CD4-positive, alpha-beta T cell treated with Interleukin-10 for 1 hour (primary cell): ENCODE measurements around the gene TRAK1.

Experiments used
- DNase-seq: peaks from one replicate; pipeline ENCODE4 v3.0.0-alpha.2; 2020

The TRAK1 gene, protein sequence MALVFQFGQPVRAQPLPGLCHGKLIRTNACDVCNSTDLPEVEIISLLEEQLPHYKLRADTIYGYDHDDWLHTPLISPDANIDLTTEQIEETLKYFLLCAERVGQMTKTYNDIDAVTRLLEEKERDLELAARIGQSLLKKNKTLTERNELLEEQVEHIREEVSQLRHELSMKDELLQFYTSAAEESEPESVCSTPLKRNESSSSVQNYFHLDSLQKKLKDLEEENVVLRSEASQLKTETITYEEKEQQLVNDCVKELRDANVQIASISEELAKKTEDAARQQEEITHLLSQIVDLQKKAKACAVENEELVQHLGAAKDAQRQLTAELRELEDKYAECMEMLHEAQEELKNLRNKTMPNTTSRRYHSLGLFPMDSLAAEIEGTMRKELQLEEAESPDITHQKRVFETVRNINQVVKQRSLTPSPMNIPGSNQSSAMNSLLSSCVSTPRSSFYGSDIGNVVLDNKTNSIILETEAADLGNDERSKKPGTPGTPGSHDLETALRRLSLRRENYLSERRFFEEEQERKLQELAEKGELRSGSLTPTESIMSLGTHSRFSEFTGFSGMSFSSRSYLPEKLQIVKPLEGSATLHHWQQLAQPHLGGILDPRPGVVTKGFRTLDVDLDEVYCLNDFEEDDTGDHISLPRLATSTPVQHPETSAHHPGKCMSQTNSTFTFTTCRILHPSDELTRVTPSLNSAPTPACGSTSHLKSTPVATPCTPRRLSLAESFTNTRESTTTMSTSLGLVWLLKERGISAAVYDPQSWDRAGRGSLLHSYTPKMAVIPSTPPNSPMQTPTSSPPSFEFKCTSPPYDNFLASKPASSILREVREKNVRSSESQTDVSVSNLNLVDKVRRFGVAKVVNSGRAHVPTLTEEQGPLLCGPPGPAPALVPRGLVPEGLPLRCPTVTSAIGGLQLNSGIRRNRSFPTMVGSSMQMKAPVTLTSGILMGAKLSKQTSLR

DNA sequence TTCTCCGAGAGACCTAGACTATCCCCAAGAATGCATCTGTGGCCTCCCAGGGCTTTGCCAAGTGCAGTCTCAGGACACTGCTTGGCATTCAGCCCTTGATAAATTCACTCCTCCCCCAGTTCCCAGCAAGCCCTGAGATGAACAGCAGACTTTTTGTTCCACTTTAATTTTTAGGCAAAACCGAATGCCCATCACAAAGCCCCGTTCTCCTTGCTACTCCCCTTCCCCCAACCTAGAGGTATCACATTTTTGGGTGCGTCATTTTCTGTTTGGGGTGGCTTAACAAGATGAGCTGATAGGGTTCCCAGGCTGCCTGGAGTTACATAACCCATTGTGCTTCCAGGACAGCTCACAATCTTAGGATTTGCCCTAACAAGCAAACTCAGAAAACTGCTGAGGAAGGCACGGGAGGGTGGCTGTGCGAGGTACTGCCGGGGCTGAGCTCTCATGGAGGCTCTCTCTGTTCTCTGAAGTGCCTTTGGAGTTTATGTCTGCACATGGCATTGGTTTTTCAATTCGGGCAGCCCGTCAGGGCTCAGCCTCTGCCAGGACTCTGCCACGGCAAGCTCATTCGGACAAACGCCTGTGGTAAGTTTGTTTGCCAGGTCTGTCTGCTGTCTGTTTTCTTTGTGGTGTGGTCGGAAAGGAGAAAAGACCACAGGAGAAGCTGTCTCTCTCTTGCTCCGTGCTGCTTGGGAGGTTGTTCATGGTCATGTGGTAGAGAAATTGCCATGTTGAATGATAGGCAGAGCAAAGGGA is at the start of gene TRAK1:
TRAK1 (plus strand) TSS at position 385 of the 759 bp plus-strand sequence; CDS start at position 498, 113 bp downstream.
- no peak for DNase-seq

DNA sequence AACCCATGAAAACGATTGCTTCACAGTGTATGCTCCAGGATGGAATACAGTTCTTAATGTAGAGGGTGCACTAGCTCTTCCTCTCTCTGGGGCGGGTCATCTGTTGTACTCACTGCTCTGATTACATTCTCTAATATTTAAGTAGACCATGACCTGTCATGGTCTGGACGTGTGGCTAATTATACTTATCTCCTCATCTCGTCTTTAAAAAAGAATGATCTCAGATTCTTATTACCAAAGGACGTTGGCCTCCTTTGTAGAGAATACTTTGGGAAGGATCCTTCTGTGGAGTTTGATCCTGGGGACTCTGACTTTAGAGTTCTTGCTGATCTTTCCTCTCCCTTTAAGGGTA is 48.4 kb upstream of the TRAK1 start:
- DNase-seq = no peak

DNA sequence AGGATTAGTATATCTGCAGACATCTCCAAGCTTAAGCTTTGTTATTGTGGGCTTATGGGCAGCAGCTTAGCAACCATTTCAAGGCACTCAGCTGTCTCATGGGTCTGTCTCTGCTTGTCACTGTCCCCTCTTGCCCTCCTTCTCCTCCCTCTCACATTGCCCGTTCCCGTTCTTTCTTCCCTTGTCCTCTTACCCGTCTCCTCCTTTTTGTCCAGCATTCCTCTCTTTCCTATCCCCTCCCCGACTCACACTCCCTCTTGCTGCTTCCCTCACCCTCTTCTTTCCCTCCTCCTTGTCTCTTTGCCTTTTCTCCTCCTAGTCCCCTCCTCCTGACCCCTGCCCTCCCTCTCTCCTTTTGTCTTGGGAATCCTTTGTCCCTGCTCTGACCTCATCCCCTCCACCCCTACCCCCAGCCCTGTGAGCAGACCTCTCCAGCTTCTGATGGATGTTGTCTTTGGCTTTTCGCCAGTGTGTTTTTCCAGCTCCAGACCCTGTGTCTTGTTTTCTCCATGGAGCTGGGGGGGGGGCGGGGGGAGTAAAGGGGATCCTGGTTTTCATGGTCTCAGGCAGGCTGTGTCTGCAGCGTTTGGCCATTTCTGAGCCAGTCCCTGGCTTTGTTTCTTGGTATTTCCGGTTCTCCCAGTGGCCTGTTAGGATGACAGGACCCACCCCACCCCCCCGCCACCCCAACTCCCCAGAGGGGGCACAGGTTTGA is 47.9 kb upstream of the TRAK1 start:
- DNase-seq = no peak

DNA sequence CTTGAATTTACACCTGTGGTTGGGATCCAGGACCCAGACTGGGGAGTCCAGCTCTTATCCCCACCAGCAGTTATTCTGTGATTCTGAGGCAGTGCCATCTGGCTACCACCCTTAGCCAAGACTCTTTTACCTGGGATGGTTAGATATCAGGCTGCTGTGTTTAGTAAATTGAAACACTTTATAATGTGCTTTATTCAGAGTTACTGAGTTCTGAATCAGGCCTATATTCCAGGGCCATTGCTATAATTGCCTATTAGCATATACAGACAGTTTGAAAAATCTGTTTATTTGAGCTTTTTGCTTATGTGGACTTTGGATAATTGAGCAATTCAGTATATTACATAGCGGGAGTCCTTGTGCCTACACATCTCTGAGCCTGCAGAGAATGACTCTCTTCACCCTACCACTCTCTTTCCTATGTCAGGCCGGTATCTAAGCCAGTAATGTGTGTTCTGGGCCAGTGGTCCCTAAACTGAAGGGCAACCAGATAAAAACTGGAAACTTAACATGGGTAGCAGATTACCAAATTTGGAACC is 45.4 kb upstream of the TRAK1 start:
- DNase-seq = no peak

DNA sequence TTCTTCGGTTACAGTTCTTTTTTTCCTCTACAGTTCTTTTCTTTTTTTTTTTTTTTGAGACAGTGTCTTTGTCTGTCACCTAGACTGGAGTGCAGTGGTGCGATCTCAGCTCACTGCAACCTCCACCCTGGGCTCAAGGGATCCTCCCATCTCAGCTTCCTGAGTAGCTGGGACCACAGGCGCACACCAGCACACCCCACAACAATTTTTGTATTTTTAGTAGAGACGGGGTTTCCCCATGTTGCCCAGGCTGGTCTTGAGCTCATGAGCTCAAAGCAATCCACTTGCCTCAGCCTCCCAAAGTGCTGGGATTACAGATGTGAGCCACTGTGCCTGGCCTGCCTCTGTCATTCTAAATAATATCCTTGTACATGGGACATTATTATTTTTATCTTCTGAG is 42.6 kb upstream of the TRAK1 start:
- peak; percentile 24 for DNase-seq

DNA sequence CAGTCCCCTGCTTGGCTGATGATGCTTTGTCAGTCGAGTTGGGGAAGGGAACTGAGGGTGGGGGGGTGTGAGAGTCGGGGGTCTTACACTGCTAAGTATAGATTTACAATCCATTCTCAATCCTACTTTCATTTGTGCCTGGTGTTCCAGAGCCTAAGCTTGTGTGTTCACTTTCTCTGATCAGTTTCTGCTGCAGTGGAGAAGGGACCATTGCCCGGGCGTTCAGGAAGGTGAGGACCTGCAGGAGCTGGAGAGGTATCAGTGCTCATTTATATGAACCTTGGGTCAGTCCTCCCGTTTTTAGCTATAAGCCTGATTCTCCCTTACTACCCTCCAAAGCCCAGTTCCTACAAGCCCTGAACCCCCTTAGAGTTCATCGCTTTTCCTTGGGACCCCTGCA is 41.0 kb upstream of the TRAK1 start:
- DNase-seq = no peak

DNA sequence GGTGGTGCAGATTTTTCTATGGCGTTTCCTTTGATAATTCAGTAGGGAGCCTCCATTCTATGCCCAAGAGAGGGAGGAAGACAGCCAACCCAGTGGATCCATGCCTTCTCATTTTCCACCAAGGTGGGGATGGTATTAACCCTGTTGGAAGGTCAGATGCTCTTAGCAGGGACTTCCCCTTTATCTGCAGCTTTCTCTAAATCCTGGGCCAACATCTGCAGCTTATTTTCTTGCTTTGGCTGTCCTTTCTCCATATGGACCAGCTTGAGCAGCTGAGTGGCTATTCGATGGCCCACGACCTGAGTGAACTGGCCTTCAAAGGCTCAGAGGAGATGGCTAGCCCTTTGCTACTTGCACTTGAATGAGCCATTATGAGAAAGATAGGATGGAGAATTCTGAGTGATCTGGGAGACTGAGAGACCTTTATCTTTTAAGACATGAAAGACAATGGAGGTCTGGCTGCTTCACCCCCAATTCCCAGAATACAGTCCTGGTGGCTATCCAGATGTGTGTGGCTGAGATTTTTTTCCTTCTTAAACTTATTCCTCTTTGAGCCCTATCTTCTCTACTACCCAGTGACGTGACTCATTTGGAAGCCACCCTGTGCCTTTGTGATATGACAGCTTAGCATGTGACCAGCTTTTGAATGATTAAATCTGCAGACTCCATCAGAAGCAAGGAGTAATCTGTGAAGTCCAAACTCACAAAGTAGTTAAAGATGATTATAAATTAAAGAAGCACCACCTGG is 39.6 kb upstream of the TRAK1 start:
- DNase-seq = no peak

DNA sequence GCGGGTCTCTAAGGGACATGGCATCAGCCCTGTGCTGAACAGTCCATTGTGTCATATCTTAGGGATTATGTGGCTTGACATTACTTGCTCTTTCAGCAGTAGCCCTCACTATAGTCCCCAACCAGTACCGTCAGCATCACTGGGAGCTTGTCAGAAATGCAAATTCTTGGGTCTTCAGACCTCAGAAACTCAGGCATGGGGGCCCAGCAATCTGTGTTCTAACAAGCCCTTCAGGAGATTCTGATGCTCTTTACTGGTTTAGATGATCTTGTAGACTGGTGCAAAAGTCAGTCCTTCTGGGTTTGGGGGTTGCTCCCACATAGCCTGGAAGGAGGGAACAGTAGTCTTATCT is 39.0 kb upstream of the TRAK1 start:
- DNase-seq = no peak

DNA sequence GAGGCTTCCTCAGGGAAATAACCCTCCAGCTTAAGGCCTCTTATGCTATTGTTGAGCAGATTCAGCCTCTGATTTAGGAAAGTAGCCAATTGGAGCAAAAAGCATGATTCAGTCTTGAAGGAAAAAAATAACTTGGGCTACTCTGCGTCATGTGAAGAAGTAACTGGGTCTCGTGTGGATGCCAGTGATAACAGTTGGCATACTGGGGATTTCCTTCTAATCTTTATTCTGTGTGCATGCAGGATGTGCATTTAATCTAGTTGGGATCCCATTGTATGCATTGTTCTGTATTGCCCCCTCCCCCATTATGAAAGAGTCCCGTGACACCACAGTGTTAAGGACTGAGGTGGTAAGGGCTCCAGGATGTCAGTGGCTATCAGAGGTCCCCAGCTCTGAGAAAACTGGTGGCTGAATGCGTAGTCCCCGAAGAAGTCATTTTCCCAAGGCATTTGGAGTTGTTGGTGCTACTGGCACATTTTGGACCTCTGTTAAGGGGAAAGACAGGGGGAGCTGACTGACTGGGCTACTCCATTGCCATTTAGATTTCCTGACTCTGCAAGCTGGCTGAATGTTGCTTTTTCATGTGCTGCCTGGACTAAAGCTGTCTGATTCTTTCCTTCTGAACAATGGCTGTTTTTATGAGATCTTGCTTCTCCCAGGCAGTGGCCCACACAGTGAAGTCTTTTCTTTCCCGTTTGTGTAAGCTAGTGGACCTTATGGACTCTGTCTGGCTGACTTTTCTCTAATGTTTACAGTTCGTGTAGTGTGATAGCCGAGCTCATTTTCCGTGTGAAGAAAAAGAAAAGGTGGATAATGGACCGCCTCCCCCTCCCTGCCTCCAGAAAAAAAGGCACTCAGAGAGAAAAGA is 38.4 kb upstream of the TRAK1 start:
- no peak for DNase-seq

DNA sequence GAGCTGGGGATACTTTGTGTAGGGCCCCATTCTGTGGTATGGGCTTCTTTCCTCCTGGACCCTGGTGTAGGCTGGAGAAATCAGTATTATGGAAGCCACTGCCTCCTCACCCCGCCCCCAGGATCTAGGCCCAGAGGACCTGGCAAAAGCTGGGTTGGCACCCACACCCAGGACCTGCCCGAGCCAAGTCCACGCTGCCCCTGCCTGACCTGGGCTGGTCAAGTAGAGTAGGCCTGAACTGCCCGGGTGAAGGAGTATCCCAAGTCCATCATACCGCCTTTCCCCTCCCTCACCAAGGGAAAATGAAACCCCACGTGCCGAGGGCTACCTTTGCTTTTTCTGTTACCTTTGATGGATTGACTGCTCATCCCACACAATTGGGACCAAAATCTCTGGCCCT is 37.7 kb upstream of the TRAK1 start:
- DNase-seq = no peak

DNA sequence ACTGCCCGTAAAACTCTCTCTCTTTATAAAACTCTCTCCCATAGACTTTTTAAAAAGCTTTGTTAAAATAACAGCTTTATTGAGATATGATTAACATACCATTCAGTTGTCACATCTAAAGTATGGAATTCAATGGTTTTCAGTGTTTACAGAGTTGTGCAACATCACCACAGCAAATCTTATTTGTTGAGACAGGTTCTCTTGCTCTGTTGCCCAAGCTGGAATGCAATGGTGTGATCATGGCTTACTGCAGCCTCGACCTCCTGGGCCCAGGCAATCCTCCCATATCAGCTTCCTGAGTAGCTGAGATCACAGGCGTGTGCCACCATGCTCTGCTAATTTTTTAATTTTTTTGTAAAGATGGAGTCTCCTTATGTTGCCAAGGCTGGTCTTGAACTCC is 35.9 kb upstream of the TRAK1 start:
- no peak for DNase-seq

DNA sequence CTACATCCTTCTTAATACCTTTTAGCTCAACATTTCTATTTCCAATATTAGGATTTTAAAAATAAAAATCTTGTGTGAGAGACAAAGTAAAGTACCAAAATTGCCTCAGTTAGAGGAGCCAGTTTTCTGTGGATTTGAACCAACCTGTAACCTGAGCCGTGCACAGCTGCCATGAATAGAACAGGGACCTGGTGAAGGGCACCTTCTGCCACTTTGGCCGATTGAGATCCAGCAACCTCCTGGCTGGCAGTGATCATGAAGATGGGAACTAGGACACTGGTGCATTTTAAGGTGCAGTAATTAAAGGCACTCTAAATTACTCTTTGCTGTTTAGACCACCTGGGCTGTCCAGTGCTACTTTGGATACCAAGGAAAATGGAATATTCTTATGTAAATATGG is 34.3 kb upstream of the TRAK1 start:
- no peak for DNase-seq

DNA sequence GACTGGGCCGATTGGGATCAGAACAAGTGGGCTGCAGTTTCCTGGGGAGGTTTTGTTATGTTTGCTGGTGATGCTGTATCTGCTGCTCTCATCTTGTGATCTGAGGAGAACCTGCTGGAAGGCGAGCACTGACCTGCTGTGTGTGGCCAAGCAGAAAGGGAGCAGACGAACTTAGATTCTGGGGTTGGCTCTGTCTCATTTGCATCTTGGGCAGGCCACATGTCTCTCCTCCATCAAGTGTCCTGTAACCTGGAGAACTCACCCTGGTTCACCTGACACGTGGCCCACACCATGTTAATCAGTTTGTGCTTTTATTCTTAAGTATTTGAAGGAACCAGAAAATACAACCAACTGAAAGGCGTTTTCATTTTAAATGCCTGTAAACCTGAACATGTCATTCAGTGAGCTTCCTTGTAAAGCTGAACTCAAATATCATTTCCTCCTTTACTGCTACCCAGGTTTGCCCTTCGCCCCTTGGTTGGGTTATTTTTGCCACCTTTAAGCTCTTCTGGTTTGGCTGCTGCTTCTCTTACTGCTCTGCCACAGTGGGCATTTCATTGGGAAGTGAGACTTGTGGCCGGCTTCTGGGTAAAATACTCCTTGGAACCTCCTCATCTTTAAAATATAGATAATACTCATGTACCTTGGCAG is 33.5 kb upstream of the TRAK1 start:
- DNase-seq = no peak

DNA sequence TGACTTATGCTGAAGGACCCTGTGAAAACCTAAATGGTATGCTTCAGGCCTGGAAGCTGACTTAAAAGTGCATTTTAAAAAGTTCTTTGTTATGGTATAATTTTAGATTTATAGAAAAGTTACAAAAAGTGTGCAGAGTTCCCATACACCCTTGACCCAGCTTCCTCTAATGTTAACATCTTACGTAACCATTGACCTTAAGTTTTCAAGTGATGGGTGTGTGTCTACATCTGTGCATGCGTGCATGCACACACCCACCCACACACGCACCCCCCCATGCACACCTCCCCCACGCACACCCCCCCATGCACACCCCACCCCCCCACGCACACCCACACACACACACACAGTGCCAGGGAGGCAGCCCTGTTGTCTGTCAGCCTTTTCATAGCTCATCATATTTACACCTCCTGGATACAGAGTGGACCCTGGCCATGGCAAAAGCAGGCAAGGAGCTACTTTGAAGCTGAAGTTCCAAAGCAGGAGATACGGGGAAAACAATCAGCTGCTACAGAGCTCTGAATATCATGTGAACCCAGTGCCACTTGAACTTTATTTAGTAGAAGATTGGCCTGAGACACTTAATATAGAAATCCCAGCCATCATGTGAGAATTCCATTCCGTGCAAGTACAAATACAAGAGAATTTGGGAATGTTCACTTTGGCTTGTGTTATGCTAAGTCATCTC is 30.0 kb upstream of the TRAK1 start:
- DNase-seq = no peak

DNA sequence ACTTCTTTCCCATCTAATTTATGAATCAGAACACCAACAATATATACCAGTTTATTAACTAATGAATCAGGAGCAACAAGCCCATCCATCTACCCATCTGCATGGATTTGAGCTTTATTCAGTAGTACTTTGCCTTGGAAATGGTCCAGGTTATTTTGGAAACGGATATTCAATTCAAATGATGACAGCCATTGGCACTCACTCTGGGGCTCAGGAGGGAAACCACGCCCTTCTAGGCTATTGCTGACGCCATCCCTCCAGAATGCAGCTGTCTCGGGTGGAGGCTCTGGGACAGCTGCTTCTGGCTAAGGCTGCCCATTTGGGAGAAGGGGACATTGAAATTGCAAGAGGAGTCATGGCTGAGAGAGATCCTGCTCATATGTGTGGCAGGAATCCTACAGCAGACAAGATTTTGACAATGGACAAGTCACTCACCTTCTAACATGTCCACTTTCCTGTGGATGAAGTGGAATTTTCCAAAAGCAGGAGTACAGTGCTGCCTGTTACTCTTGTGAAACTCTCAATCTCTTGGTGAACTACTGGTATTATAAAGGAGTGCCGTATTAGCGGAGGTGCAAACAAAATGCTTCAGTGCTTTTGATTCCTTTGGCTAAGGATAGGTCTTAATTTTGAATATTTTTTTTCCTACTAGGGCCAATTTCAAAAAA is 29.3 kb upstream of the TRAK1 start:
- DNase-seq = no peak

DNA sequence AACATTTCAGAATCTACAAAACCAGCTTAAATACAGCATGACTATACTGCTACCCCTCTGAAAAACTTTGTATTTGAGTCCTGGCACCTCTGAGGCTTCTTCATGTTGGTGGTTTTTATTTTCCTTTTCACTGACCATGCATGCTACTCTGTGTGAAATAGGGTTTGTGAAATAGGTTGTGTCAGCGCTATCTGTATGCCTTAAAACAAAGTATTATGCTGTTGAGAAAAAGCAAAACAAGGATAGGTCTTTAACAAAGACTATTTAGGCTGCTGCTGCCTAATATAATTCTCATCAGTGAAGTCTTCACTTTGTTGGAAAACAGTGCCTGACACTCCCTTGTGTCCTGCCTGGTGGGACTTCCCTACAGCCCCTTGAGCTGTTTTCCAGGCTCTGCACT is 28.7 kb upstream of the TRAK1 start:
- DNase-seq = no peak

DNA sequence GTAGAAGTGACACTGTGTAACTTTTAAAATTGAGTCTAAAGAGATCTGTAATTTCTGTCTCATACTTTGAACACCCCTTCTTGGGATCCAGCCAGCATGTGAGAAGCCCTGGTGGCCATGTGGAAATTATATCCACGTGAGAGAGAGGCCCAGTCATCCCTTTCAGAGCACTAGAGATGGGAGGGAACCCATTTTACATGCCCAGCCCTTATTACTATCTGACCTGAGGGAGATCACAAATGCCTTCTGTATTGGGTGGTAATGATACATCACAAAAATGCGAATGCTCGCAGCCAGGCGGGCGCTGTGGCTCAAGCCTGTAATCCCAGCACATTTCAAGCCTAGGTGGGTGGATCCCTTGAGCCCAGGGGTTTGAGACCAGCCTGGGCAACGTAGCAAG is 27.3 kb upstream of the TRAK1 start:
- DNase-seq = no peak

DNA sequence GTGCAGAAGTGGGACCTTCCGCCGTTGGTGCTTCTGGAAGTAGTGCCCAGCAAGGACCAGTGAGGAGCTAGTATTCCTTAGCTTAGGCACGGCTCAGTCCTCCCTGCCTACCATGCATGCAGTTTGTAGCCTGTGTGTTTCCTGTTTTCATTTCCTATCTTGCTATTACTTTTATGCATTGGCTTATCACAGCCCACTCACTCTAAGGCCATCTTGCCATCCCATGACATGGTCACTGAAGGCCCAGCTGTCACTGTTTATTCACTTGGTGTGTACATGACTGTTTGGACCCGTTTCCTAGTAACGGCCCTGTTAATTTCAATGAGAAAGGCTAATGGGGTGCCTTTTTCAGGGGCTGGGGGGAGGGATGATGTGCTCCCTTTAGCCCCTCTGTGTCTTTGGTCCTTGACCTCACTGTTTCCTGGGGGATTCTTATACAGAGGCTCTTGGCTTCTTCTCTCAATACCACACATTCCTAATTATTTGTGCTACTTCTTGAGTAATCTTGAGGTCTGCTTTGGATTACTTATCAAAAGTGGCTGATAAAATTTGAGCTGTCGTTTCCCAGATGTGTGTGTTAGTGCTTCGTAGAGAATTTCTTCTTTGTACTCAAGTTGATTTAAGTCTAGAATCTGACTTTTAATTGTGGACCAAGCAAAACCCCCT is 24.5 kb upstream of the TRAK1 start:
- DNase-seq = no peak
